Kidney epithelial cell (primary cell): ENCODE measurements around the gene NDUFA8. TPM values are rescaled to one million over a fixed set of nuclear protein-coding genes. Genes with fewer than 3 reads are reported as not detected.

Experiments used
- DNase-seq: peaks from one replicate; pipeline ENCODE4 v3.0.0-alpha.2; 2010; ENCODE audit warnings: low read depth
- H3K27me3 ChIP-seq: 2 replicates; pipeline ENCODE4 v1.6.0; 2011; ENCODE audit warnings: low read length; ENCODE audit not compliant: control insufficient read depth, insufficient read depth
- H3K36me3 ChIP-seq: 2 replicates; pipeline ENCODE4 v1.5.1; 2011; ENCODE audit warnings: low read length; ENCODE audit not compliant: control insufficient read depth, insufficient read depth
- H3K4me3 ChIP-seq: 2 replicates; pipeline ENCODE4 v1.5.1; 2011; ENCODE audit warnings: low read depth, mild to moderate bottlenecking, control low read depth, low read length
- total RNA-seq: library from RNA; depleted of rRNA; stranded (reverse); fragments of >200 nt; gene quantifications from 2 replicates; pipeline ENCODE4 v1.2.3, GENCODE V29; 2015
- TF ChIP-seq, protein P1 (sequence below): IDR thresholded peaks from 2 replicates; pipeline ENCODE4 v1.5.1; 2011; ENCODE audit warnings: mild to moderate bottlenecking, moderate library complexity, low read length, control low read depth, inconsistent platforms; ENCODE audit not compliant: insufficient read depth, poor library complexity, severe bottlenecking

NDUFA8 gene
- total RNA-seq, 1 donor from 2014 or later, result 42.7 TPM

DNA sequence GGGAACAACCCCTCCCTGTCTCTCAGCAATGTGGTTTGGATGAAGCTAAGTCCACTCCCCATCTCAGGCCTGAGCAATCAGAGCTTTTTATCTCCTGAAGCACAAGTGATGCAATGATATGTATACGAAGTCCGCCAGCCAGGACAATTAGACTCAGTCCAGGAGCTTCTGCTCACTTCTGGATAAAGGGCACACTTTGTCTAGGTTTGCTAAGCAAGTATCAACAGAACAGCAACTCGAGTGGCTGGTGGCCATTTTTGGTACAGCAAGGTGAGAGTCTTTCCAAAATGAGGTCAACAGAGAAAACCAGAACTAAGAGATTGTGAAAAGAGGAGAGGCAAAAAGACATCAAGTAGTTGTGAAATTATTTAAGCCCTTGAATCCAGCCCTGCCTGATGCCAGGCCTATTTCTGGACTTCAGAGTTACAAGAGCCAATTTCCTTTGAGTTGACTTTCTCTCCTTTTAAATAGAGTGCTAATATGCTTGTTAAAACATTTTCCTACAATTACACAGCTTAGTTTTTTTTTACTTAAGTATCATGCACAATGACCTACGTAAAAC lies 8.2 kb downstream of the NDUFA8 start:
- no peak overlapping the region for H3K4me3 ChIP-seq
- H3K27me3 ChIP-seq, result no peaks in the 10 kb centered on the region
- TF ChIP-seq, protein P1, sequence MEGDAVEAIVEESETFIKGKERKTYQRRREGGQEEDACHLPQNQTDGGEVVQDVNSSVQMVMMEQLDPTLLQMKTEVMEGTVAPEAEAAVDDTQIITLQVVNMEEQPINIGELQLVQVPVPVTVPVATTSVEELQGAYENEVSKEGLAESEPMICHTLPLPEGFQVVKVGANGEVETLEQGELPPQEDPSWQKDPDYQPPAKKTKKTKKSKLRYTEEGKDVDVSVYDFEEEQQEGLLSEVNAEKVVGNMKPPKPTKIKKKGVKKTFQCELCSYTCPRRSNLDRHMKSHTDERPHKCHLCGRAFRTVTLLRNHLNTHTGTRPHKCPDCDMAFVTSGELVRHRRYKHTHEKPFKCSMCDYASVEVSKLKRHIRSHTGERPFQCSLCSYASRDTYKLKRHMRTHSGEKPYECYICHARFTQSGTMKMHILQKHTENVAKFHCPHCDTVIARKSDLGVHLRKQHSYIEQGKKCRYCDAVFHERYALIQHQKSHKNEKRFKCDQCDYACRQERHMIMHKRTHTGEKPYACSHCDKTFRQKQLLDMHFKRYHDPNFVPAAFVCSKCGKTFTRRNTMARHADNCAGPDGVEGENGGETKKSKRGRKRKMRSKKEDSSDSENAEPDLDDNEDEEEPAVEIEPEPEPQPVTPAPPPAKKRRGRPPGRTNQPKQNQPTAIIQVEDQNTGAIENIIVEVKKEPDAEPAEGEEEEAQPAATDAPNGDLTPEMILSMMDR, result no peak
- no peaks in the 10 kb centered on the region for H3K36me3 ChIP-seq
- no peak for DNase-seq

DNA sequence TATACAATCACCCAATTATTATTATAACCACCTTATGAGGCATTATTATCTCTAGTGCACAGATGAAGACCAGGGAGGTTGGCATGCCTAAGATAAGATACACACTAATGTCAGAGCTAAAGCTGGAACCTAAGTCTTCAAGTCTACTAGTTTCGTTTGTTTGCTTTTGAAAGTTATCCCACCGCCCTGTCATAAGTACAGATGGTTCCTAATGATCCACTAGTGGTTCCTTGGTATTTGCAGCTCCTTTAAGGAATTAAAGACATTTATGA lies 14.1 kb downstream of the NDUFA8 start:
- no peaks in the 10 kb centered on the region for H3K36me3 ChIP-seq

DNA sequence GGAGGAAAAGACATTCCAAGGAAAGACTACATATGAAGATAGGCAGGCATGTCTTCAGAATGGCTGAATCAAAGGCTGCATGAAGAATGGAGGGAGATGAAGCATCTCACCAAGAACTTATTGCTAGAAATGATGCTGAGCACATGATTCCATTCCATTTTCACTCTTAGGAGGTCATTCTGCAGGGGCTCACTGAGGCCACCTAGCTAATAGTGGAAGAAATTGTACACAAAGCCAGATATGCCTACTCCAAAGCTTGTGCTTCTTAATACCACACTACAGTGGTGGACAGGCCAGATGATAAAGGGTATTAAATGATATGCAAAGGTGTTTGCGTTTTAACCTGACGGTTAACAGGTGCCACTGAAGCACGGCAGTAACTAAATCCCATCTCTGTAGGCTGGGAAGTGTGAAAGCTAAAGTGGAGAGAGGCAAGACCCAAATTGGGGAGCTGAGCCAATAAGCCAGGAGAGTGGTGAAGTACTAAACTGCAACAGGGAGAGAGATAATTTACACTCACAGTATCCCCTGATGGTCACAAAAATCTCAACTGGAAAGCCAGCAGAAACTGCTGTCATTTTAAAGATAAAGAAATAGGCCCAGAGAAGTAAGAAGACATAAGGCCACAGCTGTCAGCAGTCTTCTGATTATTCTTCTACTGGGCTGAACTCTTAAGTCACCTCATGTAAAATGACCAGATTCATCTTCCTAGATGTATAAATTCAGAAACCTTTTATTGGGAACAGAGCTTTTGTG lies 14.6 kb downstream of the NDUFA8 start:
- TF ChIP-seq, protein P1, result peak; percentile 42
- H3K27me3 ChIP-seq, result no peaks in the 10 kb centered on the region
- H3K36me3 ChIP-seq, result no peaks in the 10 kb centered on the region
- DNase-seq, result no peak
- H3K4me3 ChIP-seq, result no peak overlapping the region

More for the DNA sequence above, 14.1 kb downstream of the NDUFA8 start:
- no peak for DNase-seq
- TF ChIP-seq, protein P1, result no peak
- Histone ChIP-seq H3K4me3 (no peak overlapping the region), H3K27me3 (no peaks in the 10 kb centered on the region)

DNA sequence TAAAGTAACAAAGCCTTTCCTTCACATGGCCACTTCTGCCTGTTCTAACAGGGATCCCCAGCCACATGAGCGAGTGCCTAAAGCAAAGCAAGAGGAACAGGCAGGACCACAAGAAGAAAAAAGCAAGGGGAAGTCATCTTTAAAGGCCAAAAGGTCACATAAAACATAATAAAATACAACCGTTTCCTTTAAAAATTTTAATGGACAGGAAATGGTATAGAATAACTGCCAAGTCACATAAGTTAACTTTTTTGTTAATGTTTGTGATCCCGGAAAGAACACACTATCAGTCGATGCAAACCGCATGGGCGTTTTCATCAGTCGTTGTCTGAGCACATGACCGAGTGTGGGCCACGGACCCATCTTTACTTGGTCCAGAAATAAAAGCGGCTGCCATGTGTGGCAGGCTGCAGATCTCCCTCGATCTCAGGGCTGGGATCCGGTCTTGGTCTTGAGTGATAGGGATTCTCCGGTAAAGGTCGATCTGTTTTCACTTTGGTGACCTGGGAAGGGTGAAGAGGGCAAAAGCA lies 15.6 kb downstream of the NDUFA8 start:
- Histone ChIP-seq H3K36me3 (no peaks in the 10 kb centered on the region), H3K4me3 (no peak overlapping the region), H3K27me3 (no peaks in the 10 kb centered on the region)
- no peak for DNase-seq
- TF ChIP-seq, protein P1, result no peak

DNA sequence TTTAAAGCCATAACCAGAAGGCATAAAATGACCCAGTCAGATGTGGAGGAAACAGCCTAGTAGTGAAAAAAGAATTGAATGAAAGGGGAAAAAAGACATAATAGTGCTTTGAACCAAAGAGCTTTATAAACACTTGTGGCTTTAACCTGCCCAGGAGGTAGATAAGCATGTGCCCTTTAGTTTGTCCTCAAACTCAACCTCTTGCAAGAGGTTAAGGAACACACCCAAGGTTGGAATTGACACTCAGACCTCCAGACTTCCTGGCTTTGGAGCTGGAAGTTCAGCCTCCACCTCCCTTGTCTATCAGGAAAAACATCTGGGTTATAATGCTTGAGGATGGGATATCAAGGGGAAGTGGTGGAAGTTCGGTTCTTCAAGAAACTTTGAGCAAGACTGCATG lies 16.3 kb downstream of the NDUFA8 start:
- TF ChIP-seq, protein P1, result no peak
- no peaks in the 10 kb centered on the region for H3K27me3 ChIP-seq
- no peak overlapping the region for H3K4me3 ChIP-seq
- DNase-seq, result no peak
- H3K36me3 ChIP-seq, result no peaks in the 10 kb centered on the region

DNA sequence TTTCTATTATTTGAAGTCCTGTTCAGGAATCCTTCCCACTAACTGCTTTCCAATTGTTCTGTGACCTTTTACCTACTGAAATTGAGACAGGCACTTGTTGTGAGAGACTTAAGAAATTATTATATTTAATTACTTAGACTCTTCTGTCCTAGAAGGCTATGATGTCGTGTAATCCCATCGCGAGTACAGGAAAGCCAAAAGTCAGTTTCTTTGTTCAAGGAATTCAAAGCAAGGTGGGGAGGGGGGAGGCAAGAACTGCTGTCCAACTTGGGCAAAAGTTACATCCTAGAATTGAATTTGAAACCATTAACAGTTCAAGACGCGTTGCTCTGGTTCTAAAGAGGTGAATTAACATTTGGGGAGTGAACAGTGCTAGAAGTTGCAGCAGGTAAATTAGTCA lies 17.9 kb downstream of the NDUFA8 start:
- Histone ChIP-seq H3K36me3 (no peaks in the 10 kb centered on the region), H3K4me3 (no peak overlapping the region), H3K27me3 (no peaks in the 10 kb centered on the region)
- TF ChIP-seq, protein P1, result no peak
- no peak for DNase-seq
